ENCODE results near the gene CRYBA4.

The CRYBA4 gene

GRCh38 chr22:26621663-26622062, at the start of gene CRYBA4:
CRYBA4 (plus strand) TSS chr22:26621963; CDS start chr22:26622597, 634 bp downstream.
- Mint-ChIP-seq H3K36me3 (ENCODE audit: insufficient read depth) (no peaks in the 10 kb centered on the region), H3K4me3 (no peak within 1 kb of the TSS), H3K27ac (ENCODE audit: low read depth) (no peak within 1 kb of the TSS), H3K9me3 (peaks cover 6% of the 10 kb centered on the region), H3K27me3 (no peaks in the 10 kb centered on the region), H3K4me1 (peaks cover 19% of the 10 kb centered on the region)
- no peak for ATAC-seq (replicated peaks; ENCODE audit: extremely low read depth, poor library complexity, severe bottlenecking)
- no peak for DNase-seq (ENCODE audit: low spot score in 2 of 2)

- no peak overlapping the region for H3K4me3 Mint-ChIP-seq
- H3K27me3 Mint-ChIP-seq = no peaks in the 10 kb centered on the region
- H3K9me3 Mint-ChIP-seq = no peaks in the 10 kb centered on the region
- H3K27ac Mint-ChIP-seq (ENCODE audit: low read depth) = peak overlapping the region; percentile 75
- ATAC-seq (replicated peaks; ENCODE audit: extremely low read depth, poor library complexity, severe bottlenecking) = no peak
- DNase-seq (ENCODE audit: low spot score in 2 of 2) = no peak
- peaks cover 80% of the 10 kb centered on the region for H3K4me1 Mint-ChIP-seq
- peaks cover 34% of the 10 kb centered on the region for H3K36me3 Mint-ChIP-seq (ENCODE audit: insufficient read depth)
Measured at GRCh38 chr22:26573026-26573662, 48.6 kb upstream of the CRYBA4 start.

- H3K36me3 Mint-ChIP-seq (ENCODE audit: insufficient read depth) = peaks cover 36% of the 10 kb centered on the region
- no peak for DNase-seq (ENCODE audit: low spot score in 2 of 2)
- H3K27me3 Mint-ChIP-seq = no peaks in the 10 kb centered on the region
- H3K4me3 Mint-ChIP-seq = no peak overlapping the region
- no peak for ATAC-seq (replicated peaks; ENCODE audit: extremely low read depth, poor library complexity, severe bottlenecking)
- no peak overlapping the region for H3K27ac Mint-ChIP-seq (ENCODE audit: low read depth)
- peaks cover 83% of the 10 kb centered on the region for H3K4me1 Mint-ChIP-seq
- no peaks in the 10 kb centered on the region for H3K9me3 Mint-ChIP-seq
Measured at GRCh38 chr22:26574001-26574723, 47.6 kb upstream of the CRYBA4 start.

GRCh38 chr22:26576026-26576680, 45.6 kb upstream of the CRYBA4 start:
- peak overlapping the region; percentile 54 for H3K27ac Mint-ChIP-seq (ENCODE audit: low read depth)
- no peaks in the 10 kb centered on the region for H3K27me3 Mint-ChIP-seq
- peaks cover 86% of the 10 kb centered on the region for H3K4me1 Mint-ChIP-seq
- DNase-seq (ENCODE audit: low spot score in 2 of 2) (no peak), ATAC-seq (replicated peaks; ENCODE audit: extremely low read depth, poor library complexity, severe bottlenecking) (no peak)
- peaks cover 36% of the 10 kb centered on the region for H3K36me3 Mint-ChIP-seq (ENCODE audit: insufficient read depth)
- H3K9me3 Mint-ChIP-seq = no peaks in the 10 kb centered on the region
- no peak overlapping the region for H3K4me3 Mint-ChIP-seq

- DNase-seq (ENCODE audit: low spot score in 2 of 2) (no peak), ATAC-seq (replicated peaks; ENCODE audit: extremely low read depth, poor library complexity, severe bottlenecking) (no peak)
- Mint-ChIP-seq H3K36me3 (ENCODE audit: insufficient read depth) (peaks cover 36% of the 10 kb centered on the region), H3K27ac (ENCODE audit: low read depth) (no peak overlapping the region), H3K4me1 (peaks cover 82% of the 10 kb centered on the region), H3K27me3 (no peaks in the 10 kb centered on the region), H3K9me3 (no peaks in the 10 kb centered on the region), H3K4me3 (no peak overlapping the region)
Measured at GRCh38 chr22:26577081-26577480, 44.7 kb upstream of the CRYBA4 start.

- H3K4me1 Mint-ChIP-seq = peaks cover 66% of the 10 kb centered on the region
- H3K36me3 Mint-ChIP-seq (ENCODE audit: insufficient read depth) = peaks cover 49% of the 10 kb centered on the region
Measured at GRCh38 chr22:26579331-26579886, 42.4 kb upstream of the CRYBA4 start.

GRCh38 chr22:26580240-26580962, 41.4 kb upstream of the CRYBA4 start:
- ATAC-seq (replicated peaks; ENCODE audit: extremely low read depth, poor library complexity, severe bottlenecking) = no peak

More at GRCh38 chr22:26579331-26579886, 42.4 kb upstream of the CRYBA4 start:
- no peaks in the 10 kb centered on the region for H3K9me3 Mint-ChIP-seq
- no peaks in the 10 kb centered on the region for H3K27me3 Mint-ChIP-seq
- H3K4me3 Mint-ChIP-seq = peak overlapping the region; percentile 62
- H3K27ac Mint-ChIP-seq (ENCODE audit: low read depth) = peak overlapping the region; percentile 79
- DNase-seq (ENCODE audit: low spot score in 2 of 2) = peak; percentile 33 to 41
- ATAC-seq (replicated peaks; ENCODE audit: extremely low read depth, poor library complexity, severe bottlenecking) = peak; percentile 93

GRCh38 chr22:26581026-26581425, 40.7 kb upstream of the CRYBA4 start:
- Mint-ChIP-seq H3K4me1 (peaks cover 66% of the 10 kb centered on the region), H3K4me3 (peak overlapping the region; percentile 58), H3K36me3 (ENCODE audit: insufficient read depth) (peaks cover 53% of the 10 kb centered on the region)

More at GRCh38 chr22:26580240-26580962, 41.4 kb upstream of the CRYBA4 start:
- Mint-ChIP-seq H3K36me3 (ENCODE audit: insufficient read depth) (peaks cover 52% of the 10 kb centered on the region), H3K9me3 (no peaks in the 10 kb centered on the region), H3K4me1 (peaks cover 66% of the 10 kb centered on the region), H3K27ac (ENCODE audit: low read depth) (peak overlapping the region; percentile 79), H3K27me3 (no peaks in the 10 kb centered on the region), H3K4me3 (peak overlapping the region; percentile 62)
- DNase-seq (ENCODE audit: low spot score in 2 of 2) = no peak

GRCh38 chr22:26581633-26582168, 40.1 kb upstream of the CRYBA4 start:
- peaks cover 66% of the 10 kb centered on the region for H3K4me1 Mint-ChIP-seq
- H3K27ac Mint-ChIP-seq (ENCODE audit: low read depth) = peak overlapping the region; percentile 79
- no peak for ATAC-seq (replicated peaks; ENCODE audit: extremely low read depth, poor library complexity, severe bottlenecking)
- H3K36me3 Mint-ChIP-seq (ENCODE audit: insufficient read depth) = peaks cover 54% of the 10 kb centered on the region
- no peak for DNase-seq (ENCODE audit: low spot score in 2 of 2)
- no peaks in the 10 kb centered on the region for H3K9me3 Mint-ChIP-seq
- no peaks in the 10 kb centered on the region for H3K27me3 Mint-ChIP-seq
- no peak overlapping the region for H3K4me3 Mint-ChIP-seq

More at GRCh38 chr22:26581026-26581425, 40.7 kb upstream of the CRYBA4 start:
- ATAC-seq (replicated peaks; ENCODE audit: extremely low read depth, poor library complexity, severe bottlenecking) = no peak
- Mint-ChIP-seq H3K9me3 (no peaks in the 10 kb centered on the region), H3K27ac (ENCODE audit: low read depth) (peak overlapping the region; percentile 79), H3K27me3 (no peaks in the 10 kb centered on the region)
- DNase-seq (ENCODE audit: low spot score in 2 of 2) = no peak

GRCh38 chr22:26584010-26584409, 37.8 kb upstream of the CRYBA4 start:
- DNase-seq (ENCODE audit: low spot score in 2 of 2) = no peak
- peaks cover 73% of the 10 kb centered on the region for H3K4me1 Mint-ChIP-seq

GRCh38 chr22:26585104-26585790, 36.5 kb upstream of the CRYBA4 start:
- peak overlapping the region; percentile 73 for H3K4me3 Mint-ChIP-seq
- H3K27me3 Mint-ChIP-seq = no peaks in the 10 kb centered on the region
- peak overlapping the region; percentile 87 for H3K27ac Mint-ChIP-seq (ENCODE audit: low read depth)
- DNase-seq (ENCODE audit: low spot score in 2 of 2) = no peak
- no peaks in the 10 kb centered on the region for H3K9me3 Mint-ChIP-seq
- peaks cover 63% of the 10 kb centered on the region for H3K4me1 Mint-ChIP-seq
- peaks cover 53% of the 10 kb centered on the region for H3K36me3 Mint-ChIP-seq (ENCODE audit: insufficient read depth)
- no peak for ATAC-seq (replicated peaks; ENCODE audit: extremely low read depth, poor library complexity, severe bottlenecking)

More at GRCh38 chr22:26584010-26584409, 37.8 kb upstream of the CRYBA4 start:
- H3K27ac Mint-ChIP-seq (ENCODE audit: low read depth) = peak overlapping the region; percentile 87
- no peaks in the 10 kb centered on the region for H3K27me3 Mint-ChIP-seq
- no peak for ATAC-seq (replicated peaks; ENCODE audit: extremely low read depth, poor library complexity, severe bottlenecking)
- H3K9me3 Mint-ChIP-seq = no peaks in the 10 kb centered on the region
- H3K36me3 Mint-ChIP-seq (ENCODE audit: insufficient read depth) = peaks cover 50% of the 10 kb centered on the region
- H3K4me3 Mint-ChIP-seq = peak overlapping the region; percentile 73
